ENCODE data around the gene PSD2. TPM values are rescaled to one million over a fixed set of nuclear protein-coding genes. Genes with fewer than 3 reads are reported as not detected.

PSD2 gene
- total RNA-seq, 1 donor from 2014 or later: 0.62 TPM

DNA sequence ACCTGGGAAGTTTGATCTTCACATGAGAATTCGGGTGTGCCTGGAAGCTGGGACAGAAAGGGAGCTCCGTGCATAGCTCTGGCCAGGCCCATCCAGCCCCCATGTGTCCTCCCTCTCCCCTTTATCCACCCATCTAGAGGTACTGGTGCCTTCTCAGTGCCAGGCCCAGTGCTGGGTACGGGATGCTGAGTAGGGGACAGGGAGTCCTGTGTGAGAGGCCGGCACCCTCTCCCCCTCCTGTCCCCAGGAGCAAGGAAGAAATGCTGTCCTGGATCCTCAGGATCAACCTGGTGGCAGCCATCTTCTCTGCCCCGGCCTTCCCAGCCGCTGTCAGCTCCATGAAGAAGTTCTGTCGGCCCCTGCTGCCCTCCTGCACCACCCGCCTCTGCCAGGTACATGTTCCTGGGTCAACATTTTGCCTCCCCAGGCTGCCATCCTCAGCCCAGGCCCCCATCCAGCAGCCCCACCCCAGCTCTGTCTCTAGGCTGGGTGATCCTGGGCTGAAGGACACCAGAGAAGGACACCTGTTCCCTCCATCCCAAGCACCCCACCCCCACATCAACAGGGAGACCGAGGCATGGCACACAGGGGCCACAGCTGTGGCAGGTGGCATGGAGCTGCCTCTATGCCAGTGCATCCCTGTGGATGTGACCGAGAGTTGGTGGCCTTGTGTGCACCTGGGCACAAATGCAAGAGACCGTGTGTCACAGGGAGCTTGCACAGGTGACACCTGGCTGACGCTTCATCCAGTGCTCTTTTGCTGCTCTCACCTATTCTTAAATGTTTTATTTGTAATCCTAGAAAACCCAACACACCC, 43.0 kb downstream of the PSD2 start:
- Mint-ChIP-seq H3K27me3 (ENCODE audit: unreplicated experiment) (peaks cover 31% of the 10 kb centered on the region), H3K4me3 (ENCODE audit: unreplicated experiment) (no peak overlapping the region), H3K9me3 (ENCODE audit: unreplicated experiment) (no peaks in the 10 kb centered on the region)

DNA sequence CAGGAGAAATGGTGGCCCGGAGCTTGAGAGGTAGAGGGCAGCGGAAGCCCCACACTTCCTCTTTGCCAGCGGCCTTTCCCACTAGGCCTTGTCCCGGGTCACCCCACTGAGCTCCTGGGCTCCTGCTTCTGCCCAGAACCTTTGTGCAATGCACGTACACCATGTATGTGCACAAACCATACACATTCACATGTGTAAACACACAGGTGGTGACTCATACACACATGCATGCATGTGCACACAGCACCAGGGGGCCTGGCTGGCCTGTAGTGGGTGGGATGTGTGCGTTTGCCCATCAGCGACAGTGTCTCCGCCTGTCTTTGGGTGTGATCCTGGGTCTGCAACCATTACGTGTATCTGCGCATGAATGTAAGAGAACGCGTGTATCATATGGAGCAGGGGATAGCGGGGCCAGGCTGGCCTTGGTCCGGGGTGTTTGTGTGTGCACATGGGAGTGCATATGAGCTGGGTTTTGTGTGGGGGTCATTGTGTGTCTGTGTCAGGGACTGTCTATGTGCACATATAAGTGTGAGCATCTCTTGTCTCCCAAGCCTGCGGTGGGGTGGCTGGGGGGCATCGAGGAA, 43.7 kb downstream of the PSD2 start:
- H3K27me3 Mint-ChIP-seq (ENCODE audit: unreplicated experiment): peaks cover 28% of the 10 kb centered on the region
- TF ChIP-seq, protein P1, sequence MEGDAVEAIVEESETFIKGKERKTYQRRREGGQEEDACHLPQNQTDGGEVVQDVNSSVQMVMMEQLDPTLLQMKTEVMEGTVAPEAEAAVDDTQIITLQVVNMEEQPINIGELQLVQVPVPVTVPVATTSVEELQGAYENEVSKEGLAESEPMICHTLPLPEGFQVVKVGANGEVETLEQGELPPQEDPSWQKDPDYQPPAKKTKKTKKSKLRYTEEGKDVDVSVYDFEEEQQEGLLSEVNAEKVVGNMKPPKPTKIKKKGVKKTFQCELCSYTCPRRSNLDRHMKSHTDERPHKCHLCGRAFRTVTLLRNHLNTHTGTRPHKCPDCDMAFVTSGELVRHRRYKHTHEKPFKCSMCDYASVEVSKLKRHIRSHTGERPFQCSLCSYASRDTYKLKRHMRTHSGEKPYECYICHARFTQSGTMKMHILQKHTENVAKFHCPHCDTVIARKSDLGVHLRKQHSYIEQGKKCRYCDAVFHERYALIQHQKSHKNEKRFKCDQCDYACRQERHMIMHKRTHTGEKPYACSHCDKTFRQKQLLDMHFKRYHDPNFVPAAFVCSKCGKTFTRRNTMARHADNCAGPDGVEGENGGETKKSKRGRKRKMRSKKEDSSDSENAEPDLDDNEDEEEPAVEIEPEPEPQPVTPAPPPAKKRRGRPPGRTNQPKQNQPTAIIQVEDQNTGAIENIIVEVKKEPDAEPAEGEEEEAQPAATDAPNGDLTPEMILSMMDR (IDR thresholded peaks at IDR 0.05): no peak
- no peak overlapping the region for H3K27ac Mint-ChIP-seq (ENCODE audit: unreplicated experiment)
- H3K4me1 Mint-ChIP-seq (ENCODE audit: unreplicated experiment): no peaks in the 10 kb centered on the region
- no peak for DNase-seq (ENCODE audit: extremely low spot score, unreplicated experiment)
- H3K9me3 Mint-ChIP-seq (ENCODE audit: unreplicated experiment): no peaks in the 10 kb centered on the region
- H3K36me3 Mint-ChIP-seq (ENCODE audit: unreplicated experiment): no peaks in the 10 kb centered on the region
- H3K4me3 Mint-ChIP-seq (ENCODE audit: unreplicated experiment): no peak overlapping the region

More for the DNA sequence above, 43.0 kb downstream of the PSD2 start:
- no peak for DNase-seq (ENCODE audit: extremely low spot score, unreplicated experiment)
- no peak overlapping the region for H3K27ac Mint-ChIP-seq (ENCODE audit: unreplicated experiment)
- TF ChIP-seq, protein P1 (IDR thresholded peaks at IDR 0.05): no peak
- no peaks in the 10 kb centered on the region for H3K4me1 Mint-ChIP-seq (ENCODE audit: unreplicated experiment)
- H3K36me3 Mint-ChIP-seq (ENCODE audit: unreplicated experiment): no peaks in the 10 kb centered on the region

DNA sequence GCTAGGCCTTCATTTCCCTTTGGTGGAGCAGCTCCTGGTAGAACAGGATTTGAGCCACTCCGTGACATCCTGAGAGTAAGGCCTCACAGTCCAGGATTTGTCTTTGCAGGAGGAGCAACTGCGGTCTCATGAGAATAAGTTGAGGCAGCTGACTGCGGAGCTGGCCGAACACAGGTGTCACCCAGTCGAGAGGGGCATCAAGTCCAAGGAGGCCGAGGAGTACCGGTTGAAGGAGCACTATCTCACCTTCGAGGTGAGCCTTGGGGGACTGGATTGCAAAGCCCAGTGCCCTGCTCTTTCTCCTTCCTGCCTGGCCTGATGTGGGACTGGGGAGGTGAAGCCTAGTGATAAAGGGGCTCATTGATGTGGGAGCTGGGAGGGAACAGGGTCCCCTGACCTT, 44.3 kb downstream of the PSD2 start:
- no peak for DNase-seq (ENCODE audit: extremely low spot score, unreplicated experiment)
- H3K36me3 Mint-ChIP-seq (ENCODE audit: unreplicated experiment): no peaks in the 10 kb centered on the region
- H3K27me3 Mint-ChIP-seq (ENCODE audit: unreplicated experiment): peaks cover 28% of the 10 kb centered on the region
- no peaks in the 10 kb centered on the region for H3K9me3 Mint-ChIP-seq (ENCODE audit: unreplicated experiment)
- no peaks in the 10 kb centered on the region for H3K4me1 Mint-ChIP-seq (ENCODE audit: unreplicated experiment)
- no peak overlapping the region for H3K27ac Mint-ChIP-seq (ENCODE audit: unreplicated experiment)
- TF ChIP-seq, protein P1 (IDR thresholded peaks at IDR 0.05): no peak
- no peak overlapping the region for H3K4me3 Mint-ChIP-seq (ENCODE audit: unreplicated experiment)

DNA sequence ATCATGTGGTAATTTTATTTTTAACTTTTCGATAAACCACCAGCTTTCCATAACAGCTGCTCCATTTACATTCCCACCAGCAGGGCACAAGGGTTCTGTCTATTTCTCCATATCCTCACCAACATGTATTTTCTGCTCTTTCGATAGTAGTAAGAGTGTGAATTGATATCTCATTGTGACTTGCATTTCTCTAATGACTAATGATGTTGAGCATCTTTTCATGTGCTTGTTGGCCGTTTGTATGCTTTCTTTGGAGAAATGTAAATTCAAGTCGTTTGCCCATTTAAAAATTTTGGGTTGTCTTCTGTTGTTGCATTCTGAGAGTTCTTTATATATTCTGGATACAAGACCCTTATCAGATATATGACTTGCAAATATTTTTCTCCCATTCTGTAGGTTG, 45.9 kb downstream of the PSD2 start:
- Mint-ChIP-seq H3K27me3 (ENCODE audit: unreplicated experiment) (peaks cover 39% of the 10 kb centered on the region), H3K4me1 (ENCODE audit: unreplicated experiment) (no peaks in the 10 kb centered on the region), H3K36me3 (ENCODE audit: unreplicated experiment) (no peaks in the 10 kb centered on the region), H3K9me3 (ENCODE audit: unreplicated experiment) (no peaks in the 10 kb centered on the region), H3K4me3 (ENCODE audit: unreplicated experiment) (no peak overlapping the region), H3K27ac (ENCODE audit: unreplicated experiment) (no peak overlapping the region)
- no peak for DNase-seq (ENCODE audit: extremely low spot score, unreplicated experiment)
- TF ChIP-seq, protein P1 (IDR thresholded peaks at IDR 0.05): no peak

DNA sequence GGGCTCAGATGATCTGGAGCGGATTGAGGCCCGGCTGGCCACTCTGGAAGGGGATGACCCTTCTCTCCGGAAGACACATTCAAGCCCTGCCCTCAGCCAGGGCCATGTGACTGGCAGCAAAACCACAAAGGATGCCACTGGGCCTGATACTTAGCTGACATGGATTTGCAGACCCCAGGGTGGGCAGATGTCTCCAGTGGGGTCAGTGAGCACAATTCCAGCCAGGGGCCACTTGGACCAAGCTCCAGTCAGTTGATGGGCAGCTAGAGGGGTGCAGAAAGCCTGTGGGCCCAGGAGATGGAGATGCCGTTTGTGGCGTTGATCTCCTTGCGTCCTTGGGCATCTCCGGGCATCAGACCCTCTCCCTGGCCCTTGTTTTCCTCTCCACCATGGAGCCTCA, 46.7 kb downstream of the PSD2 start:
- Mint-ChIP-seq H3K4me1 (ENCODE audit: unreplicated experiment) (no peaks in the 10 kb centered on the region), H3K4me3 (ENCODE audit: unreplicated experiment) (no peak overlapping the region)
- DNase-seq (ENCODE audit: extremely low spot score, unreplicated experiment): no peak

More for the DNA sequence above, 46.7 kb downstream of the PSD2 start:
- Mint-ChIP-seq H3K9me3 (ENCODE audit: unreplicated experiment) (no peaks in the 10 kb centered on the region), H3K27me3 (ENCODE audit: unreplicated experiment) (peaks cover 43% of the 10 kb centered on the region), H3K27ac (ENCODE audit: unreplicated experiment) (no peak overlapping the region), H3K36me3 (ENCODE audit: unreplicated experiment) (no peaks in the 10 kb centered on the region)
- TF ChIP-seq, protein P1 (IDR thresholded peaks at IDR 0.05): no peak
